Activated CD4-positive, alpha-beta T cell treated with anti-CD3 and anti-CD28 coated beads for 1 hour (primary cell): ENCODE results near the gene TMOD3.

Source experiments
- DNase-seq: peaks from one replicate; pipeline ENCODE4 v3.0.0-alpha.2; 2020

TMOD3 gene

GRCh38 chr15:51828621-51829375 is 655 bp upstream of the TMOD3 start:
- DNase-seq: no peak

GRCh38 chr15:51830276-51830806 is 888 bp downstream of the TMOD3 start:
- no peak for DNase-seq

GRCh38 chr15:51833772-51834171 is 4.3 kb downstream of the TMOD3 start:
- DNase-seq: no peak

GRCh38 chr15:51837792-51838251 is 8.4 kb downstream of the TMOD3 start:
- no peak for DNase-seq

GRCh38 chr15:51838270-51838669 is 8.8 kb downstream of the TMOD3 start:
- no peak for DNase-seq

- DNase-seq: no peak
These were observed 11.2 kb downstream of the TMOD3 start for GRCh38 chr15:51840692-51841091.

- no peak for DNase-seq
These were observed 12.1 kb downstream of the TMOD3 start for GRCh38 chr15:51841406-51842040.

GRCh38 chr15:51842265-51842664 is 12.8 kb downstream of the TMOD3 start:
- DNase-seq: no peak

- no peak for DNase-seq
These were observed 13.6 kb downstream of the TMOD3 start for GRCh38 chr15:51842852-51843737.

- DNase-seq: no peak
These were observed 15.4 kb downstream of the TMOD3 start for GRCh38 chr15:51844747-51845426.

GRCh38 chr15:51846066-51846462 is 16.6 kb downstream of the TMOD3 start:
- DNase-seq: no peak

GRCh38 chr15:51846463-51847230 is 17.2 kb downstream of the TMOD3 start:
- DNase-seq: no peak

- no peak for DNase-seq
These were observed 19.4 kb downstream of the TMOD3 start for GRCh38 chr15:51848811-51849210.

GRCh38 chr15:51849860-51850259 is 20.4 kb downstream of the TMOD3 start:
- DNase-seq: no peak

GRCh38 chr15:51853998-51854397 is 24.5 kb downstream of the TMOD3 start:
- DNase-seq: no peak

- no peak for DNase-seq
These were observed 26.2 kb downstream of the TMOD3 start for GRCh38 chr15:51855612-51856011.

GRCh38 chr15:51856714-51857380 is 27.4 kb downstream of the TMOD3 start:
- no peak for DNase-seq

GRCh38 chr15:51861557-51862359 is 32.3 kb downstream of the TMOD3 start:
- DNase-seq: peak; percentile 43

- DNase-seq: no peak
These were observed 33.7 kb downstream of the TMOD3 start for GRCh38 chr15:51863131-51863530.

GRCh38 chr15:51864408-51865056 is 35.1 kb downstream of the TMOD3 start:
- DNase-seq: no peak
